ENCODE results near the gene BCL2L14.

The BCL2L14 gene

GRCh38 chr12:12083688-12084087 lies 12.9 kb downstream of the BCL2L14 start:
- H3K9me2 ChIP-seq (ENCODE audit: low read depth, low read length), result no peaks in the 10 kb centered on the region
- no peak overlapping the region for H2AFZ ChIP-seq (ENCODE audit: low read length)
- H3K4me2 ChIP-seq (ENCODE audit: low read length), result no peak overlapping the region
- H3K9ac ChIP-seq (ENCODE audit: low read length), result no peak overlapping the region
- H3F3A ChIP-seq (ENCODE audit: insufficient read depth, low read length), result no peaks in the 10 kb centered on the region
- no peaks in the 10 kb centered on the region for H3K36me3 ChIP-seq (ENCODE audit: insufficient read depth, low read length)
- no peaks in the 10 kb centered on the region for H4K20me1 ChIP-seq (ENCODE audit: insufficient read depth, low read length)
- H3K27ac ChIP-seq (ENCODE audit: low read depth, low read length, poor library complexity, severe bottlenecking), result no peak overlapping the region
- no peaks in the 10 kb centered on the region for H3K9me3 ChIP-seq (ENCODE audit: low read length)
- no peaks in the 10 kb centered on the region for H3K79me2 ChIP-seq (ENCODE audit: insufficient read depth, low read length)
- H3K4me3 ChIP-seq (ENCODE audit: low read depth, low read length, poor library complexity, severe bottlenecking), result no peak overlapping the region
- H3K27me3 ChIP-seq (ENCODE audit: insufficient read depth, low read length), result peaks cover 10% of the 10 kb centered on the region; the same call in 1 of the 2 replicates
- TF ChIP-seq EZH2 (IDR thresholded peaks at IDR 0.05; ENCODE audit: borderline replicate concordance, low read length) (no peak), CTCF (IDR thresholded peaks at IDR 0.05; ENCODE audit: low read length) (no peak)
- no peaks in the 10 kb centered on the region for H3K4me1 ChIP-seq (ENCODE audit: insufficient read depth, low read length, severe bottlenecking)

GRCh38 chr12:12086362-12086761 lies 15.6 kb downstream of the BCL2L14 start:
- H3K27ac ChIP-seq (ENCODE audit: low read depth, low read length, poor library complexity, severe bottlenecking), result no peak overlapping the region
- no peaks in the 10 kb centered on the region for H3K36me3 ChIP-seq (ENCODE audit: insufficient read depth, low read length)
- no peaks in the 10 kb centered on the region for H3K9me2 ChIP-seq (ENCODE audit: low read depth, low read length)
- H4K20me1 ChIP-seq (ENCODE audit: insufficient read depth, low read length), result no peaks in the 10 kb centered on the region
- peaks cover 10% of the 10 kb centered on the region; the same call in 1 of the 2 replicates for H3K27me3 ChIP-seq (ENCODE audit: insufficient read depth, low read length)
- no peaks in the 10 kb centered on the region for H3F3A ChIP-seq (ENCODE audit: insufficient read depth, low read length)
- no peak overlapping the region for H3K4me3 ChIP-seq (ENCODE audit: low read depth, low read length, poor library complexity, severe bottlenecking)
- TF ChIP-seq EZH2 (IDR thresholded peaks at IDR 0.05; ENCODE audit: borderline replicate concordance, low read length) (no peak), CTCF (IDR thresholded peaks at IDR 0.05; ENCODE audit: low read length) (no peak)
- H3K79me2 ChIP-seq (ENCODE audit: insufficient read depth, low read length), result no peaks in the 10 kb centered on the region
- H2AFZ ChIP-seq (ENCODE audit: low read length), result no peak overlapping the region
- H3K9me3 ChIP-seq (ENCODE audit: low read length), result no peaks in the 10 kb centered on the region
- H3K4me1 ChIP-seq (ENCODE audit: insufficient read depth, low read length, severe bottlenecking), result no peaks in the 10 kb centered on the region
- H3K4me2 ChIP-seq (ENCODE audit: low read length), result no peak overlapping the region
- no peak overlapping the region for H3K9ac ChIP-seq (ENCODE audit: low read length)

- H3K4me3 ChIP-seq (ENCODE audit: low read depth, low read length, poor library complexity, severe bottlenecking), result no peak overlapping the region
Measured at GRCh38 chr12:12086973-12087692, 16.4 kb downstream of the BCL2L14 start.

More at GRCh38 chr12:12086973-12087692, 16.4 kb downstream of the BCL2L14 start:
- Histone ChIP-seq H3K9me3 (ENCODE audit: low read length) (no peaks in the 10 kb centered on the region), H3K27ac (ENCODE audit: low read depth, low read length, poor library complexity, severe bottlenecking) (no peak overlapping the region), H3K36me3 (ENCODE audit: insufficient read depth, low read length) (no peaks in the 10 kb centered on the region), H3F3A (ENCODE audit: insufficient read depth, low read length) (no peaks in the 10 kb centered on the region), H4K20me1 (ENCODE audit: insufficient read depth, low read length) (no peaks in the 10 kb centered on the region), H3K9ac (ENCODE audit: low read length) (no peak overlapping the region), H3K4me2 (ENCODE audit: low read length) (no peak overlapping the region), H3K27me3 (ENCODE audit: insufficient read depth, low read length) (peaks cover 10% of the 10 kb centered on the region; the same call in 1 of the 2 replicates), H3K4me1 (ENCODE audit: insufficient read depth, low read length, severe bottlenecking) (no peaks in the 10 kb centered on the region), H2AFZ (ENCODE audit: low read length) (no peak overlapping the region), H3K9me2 (ENCODE audit: low read depth, low read length) (no peaks in the 10 kb centered on the region), H3K79me2 (ENCODE audit: insufficient read depth, low read length) (no peaks in the 10 kb centered on the region)
- no peak for TF ChIP-seq CTCF (IDR thresholded peaks at IDR 0.05; ENCODE audit: low read length)
- no peak for TF ChIP-seq EZH2 (IDR thresholded peaks at IDR 0.05; ENCODE audit: borderline replicate concordance, low read length)

Measured in OCI-LY1 (cell line).